K562 (cell line): ENCODE measurements around the gene GRIN2A. TPM values are rescaled to one million over a fixed set of nuclear protein-coding genes. Genes with fewer than 3 reads are reported as not detected.

Source experiments
- ATAC-seq: fragments of 200-7000 bp; cut with Tn5 transposase; 3 replicates; pipeline ENCODE4 v1.9.1; 2020; ENCODE audit warnings: moderate library complexity
- BruUV-seq: library from RNA; stranded (reverse); fragments of 400-500 nt; replicated peaks from 2 replicates; lab custom pipeline; 2021; lab: Mats Ljungman, UMichigan
- CTCF ChIA-PET: fragments of 300-600 bp; formaldehyde crosslinking; extraction: SDS; loops from one replicate; lab custom pipeline; 2021; ENCODE audit warnings: low intra/inter-chr PET ratio; lab: Yijun Ruan, JAX
- POLR2A ChIA-PET: fragments of 300-600, 350-650 bp; sonication (Branson Sonifier 250); formaldehyde crosslinking; extraction: SDS; loops from one replicate; lab custom pipeline; 2021; ENCODE audit warnings: antibody characterized with exemption, inconsistent platforms; lab: Yijun Ruan, JAX
- DNase-seq, 4 experiments: peaks; one replicate each; pipeline versions ENCODE4 v3.0.0 to v3.0.0-alpha.2; 2011 to 2018; ENCODE audit warnings: low spot score in 3 of 4, mixed read lengths in 3 of 4; ENCODE audit errors: extremely low read depth in 1 of 4
- FAIRE-seq: peaks from 2 replicates; lab custom pipeline; 2011; peaks lifted over from hg19 to GRCh38; lab: Jason Lieb, UNC
- H2AFZ ChIP-seq: 2 replicates; pipeline ENCODE4 v1.6.0; 2011; ENCODE audit warnings: low read depth, low read length, control low read depth, inconsistent platforms
- H3K27ac ChIP-seq: fragments of 200-600 bp; 3 replicates; pipeline ENCODE4 v1.8.0; 2011; ENCODE audit warnings: low read depth, mild to moderate bottlenecking, control low read depth, inconsistent platforms, low read length, moderate library complexity, mixed read lengths; ENCODE audit errors: extremely low read depth
- H3K27me3 ChIP-seq, 2 experiments: fragments of 300-600 bp in 1 of 2; 2 replicates in 1 of 2; 3 replicates in 1 of 2; pipeline versions ENCODE4 v1.6.0 to v1.8.0; 2011; ENCODE audit warnings: inconsistent platforms in 2 of 2, low read length in 2 of 2, mild to moderate bottlenecking in 1 of 2, mixed read lengths in 1 of 2, moderate library complexity in 1 of 2; ENCODE audit not compliant: control insufficient read depth in 2 of 2, insufficient read depth in 2 of 2
- H3K36me3 ChIP-seq: fragments of 300-600 bp; 3 replicates; pipeline ENCODE4 v1.8.0; 2011; ENCODE audit warnings: mild to moderate bottlenecking, low read length, inconsistent platforms; ENCODE audit not compliant: control insufficient read depth, insufficient read depth
- H3K4me1 ChIP-seq, 2 experiments: fragments of 200-600 bp in 1 of 2; replicated peaks in 1 of 2; 2 replicates in 1 of 2; 3 replicates in 1 of 2; pipeline versions ENCODE4 v1.5.1 to v1.8.0; 2011; ENCODE audit warnings: inconsistent platforms in 2 of 2, low read length in 2 of 2, mild to moderate bottlenecking in 1 of 2, mixed read lengths in 1 of 2, moderate library complexity in 1 of 2; ENCODE audit not compliant: control insufficient read depth in 2 of 2, insufficient read depth in 2 of 2
- H3K4me2 ChIP-seq: 2 replicates; pipeline ENCODE4 v1.6.1; 2011; ENCODE audit warnings: low read length, control low read depth, inconsistent platforms, mixed read lengths; ENCODE audit not compliant: insufficient read depth
- H3K4me3 ChIP-seq: fragments of 200-600 bp; sonication (generic), shearing (Covaris generic); 2 replicates; pipeline ENCODE4 v1.5.1; 2016; ENCODE audit warnings: control low read depth, inconsistent platforms
- H3K79me2 ChIP-seq: fragments of 200-600 bp; 3 replicates; pipeline ENCODE4 v1.8.0; 2011; ENCODE audit warnings: low read length, inconsistent platforms; ENCODE audit not compliant: control insufficient read depth, insufficient read depth
- H3K9ac ChIP-seq, 2 experiments: 2 replicates each; pipeline versions ENCODE4 v1.6.0 to v1.6.1; 2011; ENCODE audit warnings: low read depth in 2 of 2, low read length in 2 of 2, control low read depth in 1 of 2, inconsistent platforms in 1 of 2, mild to moderate bottlenecking in 1 of 2, mixed read lengths in 1 of 2; ENCODE audit not compliant: insufficient read depth in 1 of 2
- H3K9me1 ChIP-seq: one replicate; pipeline ENCODE4 v1.6.0; 2011; ENCODE audit warnings: inconsistent platforms, mild to moderate bottlenecking, low read length, moderate library complexity; ENCODE audit not compliant: control insufficient read depth, insufficient read depth
- H3K9me3 ChIP-seq: replicated peaks from 2 replicates; pipeline ENCODE4 v1.5.1; 2011; ENCODE audit warnings: low read depth, low read length, inconsistent platforms; ENCODE audit not compliant: control insufficient read depth, insufficient read depth
- H4K20me1 ChIP-seq: replicated peaks from 2 replicates; pipeline ENCODE4 v1.6.1; 2011; ENCODE audit warnings: low read length, inconsistent platforms, mixed read lengths; ENCODE audit not compliant: control insufficient read depth, insufficient read depth
- BDP1 ChIP-seq: IDR thresholded peaks from 3 replicates; pipeline ENCODE4 v1.6.1; 2011; ENCODE audit not compliant: insufficient read length, insufficient read depth
- GTF3C2 ChIP-seq: IDR thresholded peaks from 3 replicates; pipeline ENCODE4 v1.6.1; 2011; ENCODE audit warnings: borderline replicate concordance, mild to moderate bottlenecking, moderate library complexity; ENCODE audit not compliant: insufficient read length; ENCODE audit errors: extremely low read depth
- HDGF ChIP-seq: fragments of 450-650 bp; IDR thresholded peaks from 2 replicates; pipeline ENCODE4 v1.6.1; 2016
- MTA1 ChIP-seq: fragments of 450-650 bp; IDR thresholded peaks from 2 replicates; pipeline ENCODE4 v1.6.1; 2017; ENCODE audit warnings: borderline replicate concordance
- PPARD ChIP-seq: fragments of 250-450 bp; sonication (Bioruptor Pico); IDR thresholded peaks from 2 replicates; pipeline ENCODE4 v1.8.0; 2022; ENCODE audit warnings: inconsistent platforms, mild to moderate bottlenecking, moderate library complexity
- TEAD4 ChIP-seq, 2 experiments: sonication (generic) in 1 of 2; formaldehyde crosslinking in 1 of 2; IDR thresholded peaks; 2 replicates each; pipeline versions ENCODE4 v1.6.1 to v1.8.0; 2012 to 2022; ENCODE audit warnings: borderline replicate concordance in 1 of 2, inconsistent platforms in 1 of 2, low read length in 1 of 2, mild to moderate bottlenecking in 1 of 2, missing genetic modification reagents in 1 of 2
- USF1 ChIP-seq: sonication (generic); formaldehyde crosslinking; IDR thresholded peaks from 2 replicates; pipeline ENCODE4 v1.9.0; 2022; ENCODE audit warnings: mild to moderate bottlenecking, missing genetic modification reagents
- VEZF1 ChIP-seq: fragments of 200-800 bp; sonication (Bioruptor generic); IDR thresholded peaks from 2 replicates; pipeline ENCODE4 v1.6.1; 2017; ENCODE audit warnings: missing genetic modification characterization, missing compliant biosample characterization
- WHSC1 ChIP-seq: IDR thresholded peaks from one replicate; pipeline ENCODE4 v1.6.1; 2012; ENCODE audit warnings: low read length, control low read depth, inconsistent platforms
- ZNF699 ChIP-seq: fragments of 250-450 bp; sonication (Bioruptor Pico); IDR thresholded peaks from 2 replicates; pipeline ENCODE4 v1.8.0; 2021; ENCODE audit warnings: mild to moderate bottlenecking, moderate library complexity; ENCODE audit not compliant: insufficient replicate concordance
- WGBS: fragments of 100-300 bp; shearing (Covaris generic); methylation state at CpG from one replicate; pipeline ENCODE4 v1.1.6; 2016; ENCODE audit warnings: low coverage, mixed read lengths; ENCODE audit not compliant: insufficient coverage; ENCODE audit errors: missing lambda C conversion rate; 5-methylcytosine and 5-hydroxymethylcytosine counted together
- in situ Hi-C: fragments of 300-500 bp; cut with MboI; formaldehyde crosslinking; loops from 4 replicates; pipeline ENCODE4 v1.15.0; 2018; ENCODE audit warnings: inconsistent platforms, mixed read lengths
- intact Hi-C: fragments of 100-400 bp; cut with micrococcal nuclease; formaldehyde crosslinking; loops from 2 replicates; pipeline ENCODE4 v1.14.2; 2022
- polyA plus RNA-seq, 8 experiments: library from polyadenylated mRNA; depleted of rRNA in 4 of 8; stranded (reverse) in 5 of 8; unstranded in 3 of 8; fragments of >200 nt; fragmentation: Nextera tagmentation in 2 of 8; fragmentation: Illumina TruSeq in 1 of 8; extraction: Ambion mirVana in 2 of 8; extraction: Trizol in 1 of 8; gene quantifications; 2 replicates each; pipeline versions ENCODE4 v1.2.1 to v1.2.3, GENCODE V29; 2011 to 2014; ENCODE audit warnings: inconsistent platforms in 1 of 8, missing spikeins in 1 of 8
- total RNA-seq, 7 experiments: library from RNA; depleted of rRNA in 6 of 7; stranded (reverse); fragments of >200 nt in 6 of 7; fragmentation: Illumina TruSeq in 2 of 7; extraction: Trizol in 2 of 7; gene quantifications; 2 replicates each; pipeline versions ENCODE4 v1.2.1 to v1.2.3, GENCODE V29; 2011 to 2021; ENCODE audit warnings: low replicate concordance in 1 of 7

GRIN2A gene
- total and polyA plus RNA-seq, 9 of the 15 experiments (the other 6 are each of a cell fraction or from before 2014, with no cell fraction given), result not detected

GRCh38 chr16:9790199-9790598, 392.0 kb downstream of the GRIN2A start:
- H4K20me1 ChIP-seq, result no peaks in the 10 kb centered on the region
- no peak overlapping the region for H3K27ac ChIP-seq
- ChIA-PET POLR2A (no interaction called here), CTCF (no interaction called here)
- H3K9me3 ChIP-seq, result no peaks in the 10 kb centered on the region
- H3K4me1 ChIP-seq, result no peaks in the 10 kb centered on the region; a peak in 1 of 5 replicates
- no peak overlapping the region for H3K4me2 ChIP-seq
- no peak for DNase-seq
- H3K9me1 ChIP-seq, result no peaks in the 10 kb centered on the region
- H3K9ac ChIP-seq, result no peak overlapping the region
- no peak for ATAC-seq
- FAIRE-seq, result no peak
- H3K27me3 ChIP-seq, result no peaks in the 10 kb centered on the region
- in situ Hi-C loops, result no loop called here
- intact Hi-C loops, result no loop called here
- no peaks in the 10 kb centered on the region for H3K36me3 ChIP-seq
- 4% methylated on average over 2 of the region's 2 CpGs for WGBS
- H2AFZ ChIP-seq, result no peak overlapping the region
- H3K4me3 ChIP-seq, result no peak overlapping the region
- no TSS peak for BruUV-seq
- TF ChIP-seq BDP1 (no peak), USF1 (CRISPR knock-in tag) (no peak), MTA1 (no peak), VEZF1 (CRISPR knock-in tag) (no peak), ZNF699 (CRISPR knock-in tag) (no peak), TEAD4 (IDR thresholded peaks at IDR 0.05; ENCODE audit: low read length) (no peak), TEAD4 (CRISPR knock-in tag; IDR thresholded peaks at IDR 0.05; ENCODE audit: borderline replicate concordance) (no peak), GTF3C2 (no peak), PPARD (CRISPR knock-in tag) (no peak), WHSC1 (no peak), HDGF (no peak)
- H3K79me2 ChIP-seq, result no peaks in the 10 kb centered on the region
